Activated T-cell treated with anti-CD3 and anti-CD28 coated beads, Interleukin-2, amount 50 U/mL, for 72 hours (primary cell): ENCODE results near the gene VGLL4. TPM values are rescaled to one million over a fixed set of nuclear protein-coding genes. Genes with fewer than 3 reads are reported as not detected.

Experiments used
- ATAC-seq, 2 donors: fragments of 150-1000 bp; cut with Tn5 transposase; replicated peaks in 1 of 2; 2 replicates each; pipeline ENCODE4 v1.10.0; 2021; ENCODE audit warnings: moderate library complexity in 2 of 2, mild to moderate bottlenecking in 1 of 2
- DNase-seq, 2 donors: peaks; one replicate each; pipeline ENCODE4 v3.0.0; 2021 to 2022; ENCODE audit warnings: mixed read lengths in 1 of 2
- H3K27ac Mint-ChIP-seq: one replicate; pipeline ENCODE4 v1.8.0; 2022; ENCODE audit warnings: mild to moderate bottlenecking, moderate library complexity, mixed read lengths
- H3K27me3 Mint-ChIP-seq: one replicate; pipeline ENCODE4 v1.8.0; 2022; ENCODE audit warnings: low read depth, mixed read lengths
- H3K36me3 Mint-ChIP-seq, 2 donors: one replicate each; pipeline ENCODE4 v1.8.0; 2022; ENCODE audit warnings: mixed read lengths in 2 of 2, mild to moderate bottlenecking in 1 of 2; ENCODE audit not compliant: insufficient read depth in 2 of 2
- H3K4me1 Mint-ChIP-seq: one replicate; pipeline ENCODE4 v1.8.0; 2022; ENCODE audit warnings: low read depth, mixed read lengths
- H3K4me3 Mint-ChIP-seq, 2 donors: one replicate each; pipeline ENCODE4 v1.8.0; 2022; ENCODE audit warnings: mild to moderate bottlenecking in 2 of 2, mixed read lengths in 2 of 2, moderate library complexity in 2 of 2
- H3K9me3 Mint-ChIP-seq, 2 donors: one replicate each; pipeline ENCODE4 v1.8.0; 2022; ENCODE audit warnings: mixed read lengths in 2 of 2
- total RNA-seq, 2 donors: library from RNA; stranded (reverse); gene quantifications; one replicate each; pipeline ENCODE4 v1.2.3, GENCODE V29; 2022

VGLL4 gene
- total RNA-seq, 2 donors from 2014 or later = 22.3 to 23.7 TPM

DNA sequence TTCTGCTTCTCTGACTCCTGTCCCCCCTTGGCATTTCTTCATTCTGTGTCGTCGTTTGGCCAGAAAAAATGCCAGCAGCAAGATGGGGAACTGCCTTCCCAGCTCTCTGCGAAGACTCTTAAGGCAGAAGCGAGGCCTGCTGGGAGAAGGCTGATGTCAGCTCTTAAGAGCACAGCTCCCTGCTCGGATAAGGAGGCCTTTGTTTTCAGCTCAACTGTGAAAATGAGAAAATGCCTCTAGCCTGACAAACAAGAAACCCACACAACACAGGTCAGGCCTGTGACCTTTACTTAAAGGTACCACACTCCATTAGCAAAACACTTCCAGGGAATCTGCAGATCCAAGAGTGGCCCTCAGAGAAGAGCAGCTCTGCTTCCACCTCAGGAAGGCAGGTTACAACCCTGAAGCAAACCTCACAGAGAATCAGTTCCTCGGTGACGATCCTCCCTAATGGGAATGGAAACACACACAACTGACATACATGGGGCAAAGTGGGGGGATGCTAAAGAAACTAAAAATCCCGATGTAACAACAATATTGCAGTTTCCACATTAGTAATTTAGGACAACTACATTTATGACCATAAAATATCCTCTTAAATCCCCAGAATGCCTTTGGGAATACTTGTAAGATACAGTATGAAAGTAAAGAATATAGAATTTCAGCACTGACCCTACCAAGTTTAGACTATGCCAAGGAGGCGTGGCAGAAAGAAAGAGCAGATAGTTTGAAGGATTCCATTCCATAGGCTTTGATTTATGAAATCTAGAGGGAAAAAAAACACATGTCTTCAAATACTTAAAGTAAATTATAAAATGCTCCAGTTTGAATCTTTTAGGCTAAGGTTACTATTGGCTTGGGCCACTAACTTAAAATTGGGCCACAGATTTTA, 52.1 kb downstream of the VGLL4 start:
- no peak overlapping the region for H3K4me3 Mint-ChIP-seq
- H3K9me3 Mint-ChIP-seq = peaks cover 1 to 3% of the 10 kb centered on the region in 2 donors
- DNase-seq (no peak), ATAC-seq (no peak)
- no peaks in the 10 kb centered on the region for H3K27me3 Mint-ChIP-seq
- peaks cover 4 to 5% of the 10 kb centered on the region in 2 donors for H3K36me3 Mint-ChIP-seq
- H3K4me1 Mint-ChIP-seq = peaks cover 44% of the 10 kb centered on the region
- no peak overlapping the region for H3K27ac Mint-ChIP-seq

DNA sequence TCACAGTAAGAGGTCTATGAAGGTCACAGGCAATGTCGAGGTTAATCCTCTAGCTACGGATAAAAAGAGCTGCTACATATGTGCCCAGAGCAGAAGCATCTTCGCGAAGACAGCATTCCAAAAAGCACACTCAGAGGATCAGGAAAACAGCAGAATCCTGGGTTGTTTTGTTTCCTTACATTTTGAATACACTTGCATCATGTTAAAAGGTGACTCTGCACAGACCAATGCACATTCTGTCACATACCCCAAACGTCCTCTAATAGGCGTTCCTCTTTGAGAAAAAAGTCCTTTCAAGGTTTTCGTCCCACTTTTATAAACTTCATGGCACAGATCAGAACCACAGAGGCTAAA, 52.7 kb downstream of the VGLL4 start:
- Mint-ChIP-seq H3K4me1 (peaks cover 51% of the 10 kb centered on the region), H3K27me3 (no peaks in the 10 kb centered on the region), H3K36me3 (peaks cover 2 to 5% of the 10 kb centered on the region in 2 donors)

DNA sequence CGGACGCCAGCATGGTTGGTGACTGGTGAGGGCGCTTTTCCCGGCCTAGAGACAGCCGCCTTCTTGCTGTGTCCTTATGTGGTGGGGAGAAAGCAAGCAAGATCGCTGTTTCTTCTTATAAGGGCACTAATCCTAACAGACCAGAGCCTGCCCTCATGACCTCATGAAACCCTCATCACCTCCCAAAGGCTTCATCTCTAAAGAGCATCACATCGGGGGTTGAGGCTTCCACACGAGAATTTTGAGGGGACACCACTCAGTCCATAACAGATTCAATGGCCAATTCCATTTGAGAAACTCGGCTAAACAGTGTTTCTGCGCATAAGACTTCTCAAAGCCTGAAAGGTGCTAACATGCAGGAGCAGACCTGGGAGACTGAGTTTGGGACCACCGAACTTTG, 54.0 kb downstream of the VGLL4 start:
- Mint-ChIP-seq H3K4me3 (no peak overlapping the region), H3K9me3 (no peaks in the 10 kb centered on the region), H3K27me3 (no peaks in the 10 kb centered on the region), H3K27ac (no peak overlapping the region), H3K36me3 (peaks cover 0 to 2% of the 10 kb centered on the region in 2 donors), H3K4me1 (peaks cover 52% of the 10 kb centered on the region)
- no peak for ATAC-seq
- no peak for DNase-seq

More for the DNA sequence above, 52.7 kb downstream of the VGLL4 start:
- ATAC-seq = no peak
- Mint-ChIP-seq H3K4me3 (no peak overlapping the region), H3K9me3 (no peaks in the 10 kb centered on the region), H3K27ac (no peak overlapping the region)
- no peak for DNase-seq

DNA sequence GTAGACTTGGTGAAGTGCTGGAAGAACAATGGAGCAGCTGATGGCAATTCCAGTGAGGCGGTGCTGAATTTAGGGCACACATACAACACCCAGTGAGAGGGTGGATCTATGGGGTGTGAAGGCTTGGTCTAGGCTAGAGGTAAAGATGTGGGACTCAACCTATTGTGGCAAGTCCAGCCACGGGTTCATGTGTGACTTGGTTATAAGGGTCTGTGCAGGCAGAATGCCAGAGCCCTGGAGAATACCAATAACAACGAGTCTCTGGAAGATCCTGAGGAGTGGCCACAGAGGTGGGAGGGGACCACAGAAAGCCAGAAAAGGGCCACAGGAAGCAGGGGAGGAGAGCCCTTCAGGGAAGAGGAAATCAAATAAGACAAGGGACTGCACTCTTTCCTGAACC, 55.0 kb downstream of the VGLL4 start:
- no peak for DNase-seq
- Mint-ChIP-seq H3K4me3 (no peak overlapping the region), H3K36me3 (peaks cover 0 to 2% of the 10 kb centered on the region in 2 donors), H3K27me3 (no peaks in the 10 kb centered on the region), H3K9me3 (no peaks in the 10 kb centered on the region), H3K4me1 (peaks cover 53% of the 10 kb centered on the region), H3K27ac (no peak overlapping the region)
- no peak for ATAC-seq

DNA sequence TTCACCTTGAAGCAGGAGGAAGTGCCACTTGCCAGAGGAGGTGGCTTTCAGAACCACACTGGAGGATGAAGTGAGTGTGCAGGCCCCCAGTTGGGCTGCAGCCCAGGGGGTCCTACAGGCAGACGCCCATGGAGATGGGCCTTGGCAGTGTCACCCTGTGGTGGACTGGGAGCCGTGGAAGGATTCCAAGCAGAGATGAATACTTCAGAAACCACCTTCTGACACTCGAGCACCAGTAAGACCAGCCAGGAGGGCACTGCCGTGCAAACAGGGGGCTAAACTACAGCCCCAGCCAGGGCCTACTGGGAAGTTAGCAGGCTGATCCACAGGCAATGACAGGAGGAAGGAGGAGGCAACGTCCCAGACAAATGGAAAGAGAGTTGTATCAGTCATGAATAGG, 55.4 kb downstream of the VGLL4 start:
- no peak overlapping the region for H3K4me3 Mint-ChIP-seq
- H3K36me3 Mint-ChIP-seq = peaks cover 0 to 2% of the 10 kb centered on the region in 2 donors
- H3K27me3 Mint-ChIP-seq = no peaks in the 10 kb centered on the region
- H3K27ac Mint-ChIP-seq = no peak overlapping the region
- DNase-seq (no peak), ATAC-seq (no peak)
- no peaks in the 10 kb centered on the region for H3K9me3 Mint-ChIP-seq
- H3K4me1 Mint-ChIP-seq = peaks cover 53% of the 10 kb centered on the region

DNA sequence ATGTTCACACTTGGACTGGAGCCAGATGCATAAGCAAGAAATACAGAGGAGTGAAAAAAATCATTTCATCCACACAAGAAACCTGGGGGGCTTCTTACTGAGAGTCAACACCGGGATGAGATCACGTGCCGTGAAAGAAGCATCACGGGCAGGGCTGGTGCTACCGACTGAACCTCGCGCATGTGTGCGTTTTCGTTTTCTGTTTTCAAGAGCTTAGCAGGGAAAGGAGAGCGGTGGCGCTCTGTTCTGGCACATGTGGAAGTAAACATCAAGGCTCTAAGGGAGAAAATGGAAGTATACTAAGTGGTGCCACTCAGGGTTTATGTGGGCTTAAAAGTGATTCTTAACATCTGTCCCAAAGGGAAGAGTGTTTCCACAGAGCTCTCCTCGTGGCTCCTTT, 55.9 kb downstream of the VGLL4 start:
- Mint-ChIP-seq H3K27ac (no peak overlapping the region), H3K27me3 (no peaks in the 10 kb centered on the region), H3K4me3 (no peak overlapping the region), H3K4me1 (peaks cover 53% of the 10 kb centered on the region), H3K9me3 (no peaks in the 10 kb centered on the region), H3K36me3 (peaks cover 0 to 2% of the 10 kb centered on the region in 2 donors)
- no peak for ATAC-seq
- no peak for DNase-seq

DNA sequence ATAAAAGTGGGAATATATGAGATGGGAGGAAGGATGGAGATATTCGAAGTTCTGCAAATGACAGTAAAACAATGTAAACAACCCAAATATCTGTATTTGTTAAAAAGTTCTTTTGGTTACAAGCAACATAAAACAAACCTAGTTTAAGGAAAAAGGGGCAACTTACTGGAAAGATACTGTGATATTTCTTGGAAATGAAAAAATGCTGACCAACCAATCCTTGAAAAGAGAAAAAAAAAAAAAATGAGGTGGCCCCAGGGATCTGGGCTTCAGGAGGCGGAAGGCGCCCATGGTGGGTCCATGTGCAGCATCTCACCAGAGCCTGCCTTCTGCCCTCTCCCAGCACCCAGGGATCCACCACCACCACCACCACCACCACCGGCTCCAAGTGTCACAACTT, 59.1 kb downstream of the VGLL4 start:
- peaks cover 0 to 6% of the 10 kb centered on the region in 2 donors for H3K36me3 Mint-ChIP-seq
- no peak overlapping the region for H3K4me3 Mint-ChIP-seq
- DNase-seq (no peak), ATAC-seq (no peak)
- H3K27ac Mint-ChIP-seq = peak overlapping the region; percentile 67
- no peaks in the 10 kb centered on the region for H3K27me3 Mint-ChIP-seq
- H3K9me3 Mint-ChIP-seq = no peaks in the 10 kb centered on the region
- peaks cover 79% of the 10 kb centered on the region for H3K4me1 Mint-ChIP-seq

DNA sequence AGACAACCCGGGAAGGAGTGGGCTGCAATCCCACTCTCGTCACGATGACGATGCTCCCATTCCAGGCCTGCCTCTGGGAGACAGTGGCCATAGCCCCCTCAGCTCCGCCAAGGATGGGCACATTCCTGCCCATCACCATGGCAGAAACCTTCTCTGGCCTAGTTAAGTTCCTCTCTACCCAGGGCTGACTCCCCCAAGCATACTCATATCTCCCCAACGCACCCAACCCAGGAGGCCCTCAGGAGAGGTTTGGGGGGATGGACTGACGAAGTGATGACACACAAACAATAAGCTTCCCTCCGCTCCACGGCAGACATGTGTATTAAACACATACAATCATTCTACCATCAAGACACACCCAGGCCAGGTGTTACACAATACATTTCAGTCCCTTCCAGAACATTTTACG, 60.1 kb downstream of the VGLL4 start:
- Mint-ChIP-seq H3K27me3 (no peaks in the 10 kb centered on the region), H3K27ac (no peak overlapping the region), H3K9me3 (no peaks in the 10 kb centered on the region), H3K4me3 (no peak overlapping the region), H3K4me1 (peaks cover 73% of the 10 kb centered on the region), H3K36me3 (peaks cover 0 to 6% of the 10 kb centered on the region in 2 donors)
- DNase-seq = no peak
- no peak for ATAC-seq

DNA sequence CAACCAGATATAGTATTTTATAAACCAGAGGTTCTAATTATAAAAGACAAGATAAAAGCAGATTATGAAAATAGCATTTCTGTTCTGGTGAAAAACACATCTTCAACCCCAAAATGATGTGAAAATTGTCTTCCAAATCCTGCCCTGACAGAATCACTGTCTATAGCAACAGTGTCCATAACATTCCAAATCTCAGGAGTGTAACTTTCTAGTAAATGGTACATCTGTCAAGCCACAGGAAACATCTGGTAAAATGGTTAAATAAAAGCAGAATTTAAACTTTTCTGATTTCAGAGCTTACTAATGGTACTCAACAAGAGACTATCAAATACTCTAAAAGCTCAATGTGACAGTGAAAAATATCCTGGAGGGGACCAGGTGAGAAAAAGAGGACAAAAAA, 60.5 kb downstream of the VGLL4 start:
- H3K27ac Mint-ChIP-seq = no peak overlapping the region
- peaks cover 68% of the 10 kb centered on the region for H3K4me1 Mint-ChIP-seq
- DNase-seq = no peak
- no peaks in the 10 kb centered on the region for H3K9me3 Mint-ChIP-seq
- H3K36me3 Mint-ChIP-seq = peaks cover 0 to 6% of the 10 kb centered on the region in 2 donors
- no peaks in the 10 kb centered on the region for H3K27me3 Mint-ChIP-seq
- ATAC-seq = no peak
- no peak overlapping the region for H3K4me3 Mint-ChIP-seq

DNA sequence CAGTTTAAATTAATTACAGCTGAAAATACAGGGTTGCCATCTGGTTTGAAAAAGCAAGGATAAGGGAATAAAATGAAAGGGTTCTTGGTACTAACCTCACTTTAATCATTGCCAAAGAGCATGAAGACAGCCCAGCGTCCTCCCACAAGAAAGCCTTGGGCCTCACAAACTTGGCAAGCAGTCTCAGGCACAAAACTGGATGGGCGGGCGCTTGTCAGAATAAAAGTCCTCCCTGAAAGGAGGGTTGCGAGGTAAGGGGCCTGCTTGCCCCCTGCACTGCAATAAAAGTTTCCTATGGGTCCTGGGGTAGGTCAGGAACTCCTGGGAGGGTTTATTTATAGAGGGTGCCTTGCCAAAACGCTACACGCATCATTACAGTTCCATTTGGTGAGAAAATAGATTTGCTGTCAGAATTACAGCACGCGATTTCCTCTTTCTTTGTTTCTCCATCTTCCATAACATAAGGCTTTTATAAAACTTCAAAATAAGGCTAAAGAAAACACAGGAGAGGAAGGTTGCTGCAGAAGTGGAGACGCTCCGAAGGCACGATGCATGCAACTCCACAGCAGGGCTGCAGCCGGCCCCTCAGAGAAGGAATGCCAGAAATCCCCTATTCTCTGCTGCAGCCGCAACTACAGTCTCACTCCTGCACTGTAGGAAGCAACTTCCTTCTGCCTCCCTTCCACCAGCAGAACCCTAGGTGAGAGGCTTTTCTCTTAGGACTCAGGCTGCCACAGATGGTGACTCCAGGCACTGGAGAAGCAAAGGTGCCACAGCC, 61.3 kb downstream of the VGLL4 start:
- H3K9me3 Mint-ChIP-seq = no peaks in the 10 kb centered on the region
- H3K27ac Mint-ChIP-seq = no peak overlapping the region
- H3K36me3 Mint-ChIP-seq = peaks cover 0 to 6% of the 10 kb centered on the region in 2 donors
- peak overlapping the region; percentile 56 to 69 for H3K4me3 Mint-ChIP-seq
- H3K27me3 Mint-ChIP-seq = no peaks in the 10 kb centered on the region
- ATAC-seq = peak in 1 of 2 donors; percentile 20
- no peak for DNase-seq
- peaks cover 60% of the 10 kb centered on the region for H3K4me1 Mint-ChIP-seq

DNA sequence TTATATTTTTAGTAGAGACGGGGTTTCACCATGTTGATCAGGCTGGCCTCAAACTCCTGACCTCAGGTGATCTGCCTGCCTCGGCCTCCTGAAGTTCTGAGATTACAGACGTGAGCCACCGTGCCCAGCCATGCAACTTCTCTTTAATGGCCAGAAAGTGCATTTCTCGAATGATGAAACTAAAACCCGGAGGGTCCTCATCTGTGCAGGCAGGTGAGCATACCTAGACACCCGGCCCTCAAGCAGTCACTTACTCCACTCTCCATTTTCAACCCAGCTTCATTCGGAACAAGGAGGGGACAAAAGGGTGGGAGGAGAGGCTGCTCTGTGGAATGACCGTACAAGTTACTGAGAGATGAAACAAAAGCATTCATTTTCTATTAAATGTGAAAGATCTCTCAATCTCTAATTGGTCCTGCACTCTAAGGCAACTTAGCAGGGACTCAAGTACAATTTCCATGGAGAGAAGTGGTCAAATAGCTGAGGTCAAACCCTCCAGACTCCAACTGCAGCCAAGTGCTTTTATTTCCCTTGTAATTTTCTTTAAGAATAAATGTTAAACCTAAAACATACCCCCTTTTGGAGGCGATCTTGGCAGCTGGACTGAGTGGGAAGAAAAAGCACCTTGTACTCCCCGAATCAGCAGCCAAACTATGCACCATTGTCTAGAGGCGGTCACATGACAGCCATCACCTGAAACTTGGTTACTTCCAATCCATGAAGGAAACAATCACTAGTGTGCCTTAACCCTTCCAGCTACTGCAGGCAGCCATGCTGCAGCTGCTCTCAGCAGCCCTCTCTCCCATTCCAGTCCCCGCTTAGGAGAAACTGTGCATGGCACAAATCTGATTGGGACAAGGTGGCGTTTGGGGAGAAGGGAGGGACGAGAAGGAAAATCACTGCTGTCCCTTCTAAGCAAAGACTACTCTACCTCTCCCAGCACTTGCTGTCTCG, 62.2 kb downstream of the VGLL4 start:
- Mint-ChIP-seq H3K4me1 (peaks cover 56% of the 10 kb centered on the region), H3K4me3 (peak overlapping the region; percentile 56 to 69), H3K27me3 (no peaks in the 10 kb centered on the region), H3K27ac (no peak overlapping the region), H3K9me3 (no peaks in the 10 kb centered on the region), H3K36me3 (peaks cover 0 to 4% of the 10 kb centered on the region in 2 donors)
- DNase-seq (no peak), ATAC-seq (no peak)

DNA sequence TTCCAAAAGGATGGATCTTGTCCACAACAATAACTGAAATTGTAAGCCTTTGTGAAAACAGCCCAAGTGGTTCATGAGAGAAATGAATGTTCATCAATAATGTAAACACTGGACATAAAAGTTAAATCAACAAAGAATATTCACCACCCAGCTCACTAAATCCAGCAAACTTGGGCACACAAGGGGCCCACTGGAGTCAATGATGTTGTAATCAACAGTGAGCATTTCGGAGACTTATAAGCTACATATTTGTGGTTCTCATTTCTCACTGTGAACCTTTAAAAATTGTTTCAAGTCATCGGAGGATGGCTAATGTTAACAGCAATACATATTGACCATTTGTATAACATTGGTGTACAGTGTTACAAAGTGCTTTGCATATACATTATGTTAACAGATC, 63.1 kb downstream of the VGLL4 start:
- no peak overlapping the region for H3K4me3 Mint-ChIP-seq
- ATAC-seq (no peak), DNase-seq (no peak)
- H3K4me1 Mint-ChIP-seq = peaks cover 47% of the 10 kb centered on the region
- no peak overlapping the region for H3K27ac Mint-ChIP-seq
- no peaks in the 10 kb centered on the region for H3K27me3 Mint-ChIP-seq
- H3K9me3 Mint-ChIP-seq = no peaks in the 10 kb centered on the region
- peaks cover 0 to 4% of the 10 kb centered on the region in 2 donors for H3K36me3 Mint-ChIP-seq
